Stimulated activated CD4-positive, alpha-beta T cell treated with anti-CD3 and anti-CD28 coated beads, Interleukin-15, amount 100 ng/mL, for 24 hours (primary cell): ENCODE results near the gene KLHDC7A.
A peak's percentile ranks its signal among the peaks of the same experiment; 100 is the strongest.
"Not testable (repeated sequence)": the region's sequence is repeated elsewhere in the genome, so short reads cannot be mapped to it uniquely, and the experiment has no call there.

Source experiments
- DNase-seq: peaks from one replicate; pipeline ENCODE4 v3.0.0-alpha.2; 2020

The KLHDC7A gene

DNA sequence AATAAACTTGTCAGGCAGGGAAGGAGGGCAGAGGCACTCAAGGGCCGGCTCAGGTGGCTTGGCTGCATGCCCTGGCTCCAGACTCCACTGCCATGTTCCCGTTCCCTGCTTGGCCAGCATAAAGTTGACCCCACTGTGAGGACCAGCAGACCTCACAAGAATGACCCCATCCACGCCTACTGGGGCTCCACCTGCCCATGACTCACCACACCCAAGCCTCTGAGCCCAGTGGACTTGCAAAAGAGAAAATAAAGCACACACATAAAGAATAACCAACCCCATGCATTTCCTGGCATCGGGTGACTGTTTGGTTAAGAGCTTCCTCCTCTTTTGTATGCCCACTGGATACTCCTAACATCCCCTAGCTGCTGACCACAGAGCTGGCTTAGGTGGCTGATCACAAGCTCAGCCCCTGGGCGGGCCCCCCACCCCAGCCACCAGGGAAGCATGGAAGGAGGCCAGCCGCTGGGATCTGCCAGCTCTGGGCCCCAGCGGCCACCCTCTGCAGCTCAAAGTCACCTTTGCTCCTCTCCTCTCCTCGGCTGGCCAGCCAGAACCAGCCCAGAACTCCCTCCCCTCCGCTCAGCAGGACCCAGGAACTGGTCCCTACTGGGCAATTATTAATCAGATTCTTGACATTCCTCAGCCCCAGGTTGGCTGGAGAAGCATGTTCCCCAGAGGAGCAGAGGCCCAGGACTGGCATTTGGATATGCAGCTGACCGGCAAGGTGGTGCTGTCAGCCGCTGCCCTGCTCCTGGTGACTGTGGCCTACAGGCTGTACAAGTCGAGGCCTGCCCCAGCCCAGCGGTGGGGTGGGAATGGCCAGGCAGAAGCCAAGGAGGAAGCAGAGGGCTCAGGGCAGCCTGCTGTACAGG, at the start of gene KLHDC7A:
TSS of gene KLHDC7A (plus strand) at position 616 of the 875 bp plus-strand sequence. CDS start at position 668, 52 bp downstream.
- no peak for DNase-seq

DNA sequence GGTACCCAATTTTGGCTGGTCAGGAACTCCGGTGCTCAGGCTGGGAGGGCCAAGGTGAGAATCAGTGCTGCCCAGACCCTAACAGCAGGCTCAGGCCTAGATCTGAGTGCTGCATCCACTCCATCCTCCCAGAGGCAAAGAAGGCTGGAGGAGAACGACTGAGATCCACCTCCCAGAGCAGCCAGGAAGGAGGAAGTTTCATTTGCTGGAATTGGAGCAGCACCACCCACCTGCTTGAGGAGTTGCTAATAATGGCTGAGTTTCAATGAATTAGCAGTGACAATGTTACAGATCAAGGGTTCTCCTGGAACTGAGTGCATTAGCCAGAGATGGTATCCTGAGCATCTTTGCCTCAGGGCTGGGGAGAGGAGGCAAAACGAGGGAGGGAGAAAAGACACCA, 46.7 kb upstream of the KLHDC7A start:
- DNase-seq: no peak

DNA sequence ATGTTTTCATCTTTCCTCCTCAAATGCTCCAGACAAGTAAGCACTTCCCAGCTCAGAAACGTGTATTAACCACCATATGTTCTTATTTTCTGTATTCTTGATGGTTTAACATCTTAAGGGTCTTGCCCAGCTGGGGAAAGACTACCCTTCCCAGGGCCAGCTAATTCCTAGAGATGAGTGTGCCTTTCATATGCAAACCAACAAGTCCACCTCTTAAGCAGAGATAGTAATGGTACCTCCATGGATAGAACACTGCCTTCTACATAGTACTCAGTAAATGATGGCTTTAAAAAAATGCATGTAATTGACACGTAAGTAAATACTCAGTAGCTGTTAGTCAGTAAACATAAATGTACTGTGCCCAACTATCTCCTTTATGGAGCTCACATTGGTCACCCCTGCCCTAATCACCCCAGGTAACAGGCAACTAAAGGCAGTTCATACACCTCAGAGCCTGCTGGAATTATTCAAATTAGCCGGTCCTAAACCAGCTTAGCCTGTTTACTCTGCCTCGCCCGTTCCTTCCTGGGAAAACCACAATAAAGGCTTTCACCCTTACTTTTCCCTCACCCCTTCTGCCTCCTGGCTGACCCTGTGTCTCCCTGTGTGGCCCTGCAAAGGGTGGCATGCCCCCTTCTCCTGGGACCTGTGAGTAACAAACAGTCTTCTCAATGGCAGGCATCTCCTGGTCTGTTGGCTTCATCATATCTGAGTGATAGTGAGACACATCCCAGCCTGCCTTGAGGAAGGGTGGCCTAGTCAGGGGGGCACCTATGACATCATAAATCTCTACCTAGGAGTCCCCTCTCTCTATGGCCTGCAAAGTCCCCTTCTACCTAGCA, 40.1 kb upstream of the KLHDC7A start:
- no peak for DNase-seq

DNA sequence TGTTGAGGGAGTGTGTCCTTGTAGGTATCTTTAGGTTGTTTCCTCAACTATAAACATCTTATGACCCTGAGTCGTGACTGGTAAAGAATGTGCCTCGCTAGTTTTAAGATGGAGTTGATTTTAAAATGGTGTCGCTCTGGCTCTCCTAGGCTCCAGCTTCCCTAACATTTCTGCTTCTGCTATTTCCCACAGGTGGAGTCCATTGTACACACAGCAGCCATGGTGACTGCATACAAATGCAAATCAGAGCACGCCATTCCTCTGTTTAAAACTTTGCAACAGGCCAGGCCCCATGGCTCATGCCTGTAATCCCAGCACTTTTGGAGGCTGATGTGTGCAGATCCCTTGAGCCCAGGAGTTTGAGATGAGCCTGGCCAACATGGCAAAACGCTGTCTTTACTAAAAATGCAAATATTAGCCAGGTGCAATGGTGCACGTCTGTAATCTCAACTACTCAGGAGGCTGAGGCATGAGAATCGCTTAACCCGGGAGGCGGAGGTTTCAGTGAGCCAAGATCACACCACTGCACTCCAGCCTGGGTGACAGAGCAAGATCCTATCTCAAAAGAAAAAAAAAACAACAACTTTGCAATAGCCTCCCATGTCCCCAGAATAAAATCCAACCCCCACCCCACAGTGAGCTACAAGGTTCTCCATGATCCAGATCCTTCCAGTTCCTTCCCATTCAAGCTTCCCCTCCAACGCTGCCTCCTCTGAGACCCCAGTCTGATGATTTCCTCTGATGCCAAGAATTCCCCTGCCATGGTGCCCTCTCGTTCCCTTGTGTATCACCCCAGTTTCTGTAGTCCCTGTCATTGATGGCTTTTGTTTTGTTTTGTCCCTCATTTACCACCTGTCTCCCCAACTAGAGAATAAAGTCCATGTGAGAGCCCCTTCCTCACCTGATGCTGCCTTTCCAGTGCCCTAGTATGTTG, 36.9 kb upstream of the KLHDC7A start:
- no peak for DNase-seq

DNA sequence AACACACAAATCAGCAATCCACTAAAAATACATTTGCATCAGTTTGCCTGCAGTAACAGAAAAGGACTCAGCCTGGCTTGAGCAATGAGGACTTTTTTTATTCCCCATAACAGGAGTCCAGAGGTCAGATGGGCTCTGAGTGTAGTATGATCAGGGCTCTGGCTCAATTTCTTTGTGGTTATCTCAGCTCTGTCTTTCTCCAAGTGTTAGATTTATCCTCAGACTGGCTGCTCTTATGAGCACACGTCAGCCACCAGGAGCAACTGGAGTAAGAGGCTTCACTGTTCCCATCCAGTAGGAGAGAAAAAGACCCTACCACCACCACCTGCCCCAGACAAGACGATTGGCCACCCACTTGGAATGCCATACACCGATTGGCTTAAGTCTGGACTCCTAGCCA, 36.2 kb upstream of the KLHDC7A start:
- DNase-seq: no peak

DNA sequence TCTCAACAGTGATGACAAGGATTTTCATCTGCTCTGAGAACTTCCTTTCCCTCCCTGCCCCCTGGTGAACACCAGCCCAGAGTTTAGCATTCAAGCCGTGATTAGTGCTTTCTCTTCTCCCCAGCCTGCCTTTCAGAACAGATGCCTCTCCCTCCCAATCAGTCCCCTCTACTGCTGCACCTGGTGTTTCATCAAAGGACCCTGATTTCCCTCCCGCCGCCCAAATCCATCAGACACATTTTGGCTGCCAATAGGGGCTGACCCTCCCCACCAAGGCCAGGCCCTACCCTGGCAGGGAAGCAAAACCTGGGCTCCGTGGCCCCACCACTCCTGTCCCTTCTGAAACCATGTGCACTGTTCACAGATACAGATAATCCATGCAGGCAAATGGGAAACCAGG, 34.0 kb upstream of the KLHDC7A start:
- no peak for DNase-seq

DNA sequence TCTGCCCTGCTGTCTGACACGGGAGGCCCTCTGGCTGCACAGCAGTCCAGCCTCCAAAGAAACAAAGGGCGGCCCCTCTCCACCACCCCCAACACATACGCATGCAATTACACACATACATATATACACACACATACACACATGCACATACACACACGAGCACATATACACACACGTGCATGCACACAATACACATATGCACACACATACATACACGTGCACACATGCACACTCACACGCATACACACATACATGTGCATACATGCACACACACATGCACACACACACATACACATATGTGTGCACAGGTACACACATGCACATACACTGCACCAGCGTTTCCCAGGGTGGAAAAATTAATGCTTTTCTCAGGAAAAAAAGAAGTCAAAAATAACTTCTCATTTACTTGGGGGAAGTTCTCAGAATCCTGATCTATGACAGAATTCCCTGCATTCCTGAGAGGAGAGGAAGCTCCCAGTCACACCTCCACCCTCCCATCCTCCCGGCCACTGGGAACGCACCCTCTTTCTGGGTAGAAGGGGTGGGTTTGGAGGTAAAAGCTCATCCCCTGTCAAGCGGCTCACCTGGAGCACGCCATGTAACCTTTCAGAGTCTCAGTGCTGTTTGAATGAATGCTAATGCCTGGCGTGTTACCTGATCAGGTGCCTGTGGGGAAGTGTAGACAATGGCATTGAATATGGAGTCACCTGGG, 33.1 kb upstream of the KLHDC7A start:
- DNase-seq: no peak

DNA sequence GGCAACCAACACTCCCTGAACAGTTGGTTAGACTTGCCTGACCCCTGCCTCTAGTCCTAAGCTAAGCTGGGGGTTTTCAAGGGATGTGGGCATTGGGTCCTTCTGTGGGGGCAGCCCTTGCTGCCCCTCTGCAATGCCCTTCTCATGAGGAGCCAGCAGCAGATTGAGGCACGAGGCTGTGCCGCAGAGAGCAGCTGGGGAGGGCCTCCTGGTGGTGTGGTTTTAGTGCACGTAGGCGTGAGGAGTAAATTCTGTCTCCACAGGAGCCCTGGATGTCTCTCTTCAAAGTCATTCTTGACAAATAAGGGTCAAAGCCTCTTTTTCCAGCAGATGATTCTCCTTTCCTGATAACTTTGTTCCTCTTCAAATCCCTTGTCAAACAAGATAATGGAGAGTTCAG, 31.8 kb upstream of the KLHDC7A start:
- DNase-seq: no peak

DNA sequence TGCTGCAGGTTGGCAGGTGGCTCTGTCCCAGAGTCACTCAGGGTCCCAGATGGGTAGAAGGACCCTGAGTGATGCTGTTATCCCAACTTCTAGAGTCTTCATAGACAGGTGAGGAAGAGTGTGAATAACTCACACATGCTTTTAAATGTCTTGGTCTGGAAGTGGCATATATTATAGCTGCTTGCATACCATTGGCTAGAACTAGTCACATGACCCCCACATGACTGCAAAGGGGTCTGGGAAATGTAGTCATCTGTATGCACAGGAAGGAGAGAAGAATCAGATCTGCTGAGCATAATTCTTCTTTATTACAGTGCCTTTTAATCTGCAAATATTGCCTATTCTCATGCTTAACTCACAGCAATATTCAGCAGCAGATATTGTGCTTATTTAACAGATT, 28.2 kb upstream of the KLHDC7A start:
- DNase-seq: peak; percentile 4

DNA sequence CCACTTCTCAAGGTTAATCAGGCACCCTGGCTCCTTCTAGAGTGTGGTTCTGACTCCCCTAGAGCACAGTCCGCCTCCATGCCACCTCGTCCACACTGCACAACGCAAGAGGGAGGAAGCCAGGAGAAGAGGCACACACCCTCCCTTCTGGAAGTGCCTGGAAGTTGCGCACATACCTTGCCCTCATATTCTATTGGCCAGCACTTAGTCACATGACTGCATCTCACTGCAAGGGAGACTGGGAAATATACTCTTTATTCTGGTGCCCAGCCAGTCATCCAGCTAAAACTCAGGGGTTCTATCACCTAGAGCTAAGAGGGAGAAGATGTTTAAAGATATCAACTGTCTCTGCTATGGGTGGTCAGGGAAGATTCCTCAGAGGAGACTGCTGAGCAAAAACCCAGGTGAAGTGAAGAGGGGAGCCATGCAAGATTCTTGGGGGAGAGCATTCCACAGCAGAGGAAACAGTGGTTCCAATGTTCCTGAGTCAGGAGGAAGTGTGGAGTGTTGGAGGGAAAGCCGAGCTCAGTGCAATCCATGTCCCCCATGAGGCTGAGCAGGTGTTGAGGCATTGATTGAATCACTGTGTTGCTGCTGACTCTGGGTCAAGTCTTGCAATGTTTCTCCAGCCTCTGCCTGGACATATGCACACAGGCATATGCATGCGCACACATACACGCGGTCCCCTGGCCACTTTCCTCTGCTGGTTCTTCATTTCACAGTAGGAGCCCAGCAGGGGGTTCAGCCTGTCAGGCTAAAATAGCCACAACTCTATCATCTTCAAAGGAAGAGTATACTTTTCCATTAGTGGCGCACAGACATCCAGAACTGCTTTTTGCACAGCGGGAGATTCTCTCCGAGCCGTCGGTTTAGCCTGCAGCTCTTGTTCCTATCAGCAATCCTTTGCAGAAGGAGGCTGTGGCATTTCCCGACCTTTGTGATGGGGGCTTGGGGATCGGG, 22.3 kb upstream of the KLHDC7A start:
- no peak for DNase-seq

DNA sequence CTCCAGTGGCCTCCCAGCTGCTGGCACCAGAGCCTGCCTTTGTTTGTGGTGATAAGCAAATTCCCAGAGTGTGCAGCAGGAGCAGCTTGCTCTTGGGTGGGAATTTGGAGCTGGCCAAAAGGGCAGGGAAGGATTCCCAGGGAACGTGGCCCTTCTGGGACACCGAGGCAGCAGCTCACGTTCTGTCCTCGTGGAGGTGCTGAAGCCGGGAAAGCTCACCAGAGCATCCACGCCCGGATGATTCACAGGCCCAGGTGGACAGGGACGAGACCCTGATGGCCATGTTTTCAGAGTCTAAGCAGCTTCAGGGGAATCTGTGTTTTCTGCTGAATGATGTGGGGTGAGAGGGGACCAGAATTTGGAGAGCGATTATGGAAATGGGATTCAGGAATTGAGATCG, 19.1 kb upstream of the KLHDC7A start:
- DNase-seq: no peak

DNA sequence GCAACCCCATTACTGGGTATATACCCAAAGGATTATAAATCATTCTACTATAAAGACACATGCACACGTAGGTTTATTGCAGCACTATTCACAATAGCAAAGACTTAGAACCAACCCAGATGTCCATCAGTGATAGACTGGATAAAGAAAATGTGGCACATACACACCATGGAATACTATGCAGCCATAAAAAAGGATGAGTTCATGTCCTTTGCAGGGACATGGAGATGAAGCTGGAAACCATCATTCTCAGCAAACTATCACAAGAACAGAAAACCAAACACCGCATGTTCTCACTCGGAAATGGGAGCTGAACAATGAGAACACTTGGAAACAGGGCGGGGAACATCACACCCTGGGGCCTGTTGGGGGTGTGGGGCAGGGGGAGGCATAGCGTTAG, 18.2 kb upstream of the KLHDC7A start:
- not testable (repeated sequence) for DNase-seq

DNA sequence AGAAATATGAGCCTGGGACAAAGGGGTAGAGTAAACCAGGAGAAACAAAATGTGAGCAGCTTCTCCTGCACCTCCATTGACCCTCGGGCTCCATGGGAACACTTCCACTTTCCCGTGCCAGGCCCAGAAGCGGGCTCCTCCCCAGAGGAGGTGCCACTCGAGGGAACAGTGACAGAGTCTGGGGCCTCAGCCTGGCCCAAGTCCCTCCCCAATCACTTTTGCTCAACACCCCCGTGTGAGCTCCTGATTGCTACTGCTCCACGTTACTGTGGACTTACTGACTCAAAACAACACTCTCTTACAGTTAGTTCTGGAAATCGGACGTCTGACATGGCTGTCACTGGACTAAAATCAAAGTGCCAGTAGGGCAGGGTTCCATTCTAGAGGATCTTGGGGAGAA, 17.7 kb upstream of the KLHDC7A start:
- DNase-seq: no peak

DNA sequence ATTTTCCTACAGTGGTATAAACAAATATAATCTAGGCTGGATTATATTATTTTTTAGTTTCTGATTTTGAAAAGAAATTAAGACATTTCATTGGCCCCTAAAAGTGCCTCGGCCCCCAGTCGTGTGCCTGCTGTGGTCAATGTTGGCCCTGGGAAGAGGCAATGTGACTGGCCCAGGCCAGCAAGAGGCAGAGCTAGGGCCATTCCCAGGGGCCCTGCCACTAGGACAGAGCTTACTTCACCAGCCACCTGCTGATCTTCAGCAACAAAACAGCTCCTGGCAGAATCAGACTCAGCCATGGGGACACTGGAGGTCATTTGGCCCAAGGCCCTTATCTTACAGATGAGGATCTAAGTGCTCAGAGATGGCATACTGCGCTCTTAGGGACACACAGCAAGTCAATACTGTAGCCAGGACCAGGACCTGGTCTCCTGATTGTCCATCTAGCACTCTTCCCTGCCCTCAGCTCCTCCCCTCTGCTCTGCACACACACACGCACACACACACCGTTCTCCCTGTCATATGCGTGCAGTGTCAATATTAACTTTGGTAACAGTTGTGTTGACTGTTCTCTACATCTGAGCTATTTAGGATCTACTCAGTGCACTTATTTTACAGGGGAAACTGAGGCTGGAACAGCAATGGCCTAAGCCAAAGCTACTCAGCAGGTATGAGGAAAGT, 16.6 kb upstream of the KLHDC7A start:
- no peak for DNase-seq

DNA sequence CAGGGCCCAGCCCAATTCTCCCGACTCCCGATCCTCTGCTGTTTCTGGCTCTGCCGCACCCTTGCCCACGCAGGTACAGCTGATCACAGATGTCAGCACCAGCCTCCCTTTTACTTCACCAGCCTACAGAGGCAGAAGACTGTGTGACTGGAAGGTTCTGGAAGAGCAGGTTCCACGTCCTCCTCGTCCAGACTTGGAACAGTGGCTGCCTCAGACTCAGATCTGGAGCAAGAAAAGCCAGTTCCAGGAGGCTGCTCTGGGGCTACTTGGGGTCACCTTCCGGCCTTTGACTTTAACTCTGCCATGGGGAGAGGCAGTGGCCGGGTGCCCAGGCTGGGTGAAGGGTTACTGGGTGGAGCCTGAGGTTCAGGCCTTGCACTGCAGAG, 16.1 kb upstream of the KLHDC7A start:
- no peak for DNase-seq

DNA sequence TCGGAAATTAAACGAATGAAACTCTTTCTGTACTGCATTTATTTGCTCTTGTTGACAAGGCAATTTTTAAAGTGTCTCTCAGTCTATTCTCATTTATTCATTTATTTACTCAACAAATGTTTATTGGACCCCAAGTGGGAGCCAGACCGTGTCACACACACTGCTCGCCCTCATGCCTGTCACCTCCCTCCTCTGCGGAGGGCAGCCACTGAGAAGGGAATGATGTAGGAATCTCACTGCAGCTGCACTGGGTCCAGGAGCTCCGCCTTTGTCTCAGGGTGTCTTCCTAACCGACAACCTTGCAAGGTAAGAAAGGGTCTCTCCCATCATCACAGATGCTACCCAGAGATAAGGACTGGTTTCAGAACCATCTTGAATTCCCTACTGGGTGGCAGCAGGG, 14.1 kb upstream of the KLHDC7A start:
- DNase-seq: no peak

DNA sequence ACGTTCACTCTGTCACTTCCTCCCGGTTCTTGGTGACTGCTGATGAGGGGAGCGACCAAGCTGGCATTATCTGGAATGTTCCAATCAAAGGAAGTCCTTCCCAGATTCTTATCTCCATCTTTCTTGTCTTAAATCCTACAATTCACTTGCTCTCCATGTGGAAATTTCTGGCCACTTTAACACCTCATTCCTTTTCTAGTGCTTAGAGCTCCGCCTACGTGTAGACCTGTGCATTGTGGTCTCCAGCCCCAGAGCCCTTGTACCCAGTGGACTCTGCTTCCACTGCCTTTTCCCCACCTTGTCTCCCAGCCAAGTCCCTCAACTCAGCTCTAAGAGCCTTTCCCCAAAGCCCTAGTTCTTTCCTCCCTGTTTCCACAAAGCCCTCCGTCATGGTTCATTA, 12.2 kb upstream of the KLHDC7A start:
- DNase-seq: no peak

DNA sequence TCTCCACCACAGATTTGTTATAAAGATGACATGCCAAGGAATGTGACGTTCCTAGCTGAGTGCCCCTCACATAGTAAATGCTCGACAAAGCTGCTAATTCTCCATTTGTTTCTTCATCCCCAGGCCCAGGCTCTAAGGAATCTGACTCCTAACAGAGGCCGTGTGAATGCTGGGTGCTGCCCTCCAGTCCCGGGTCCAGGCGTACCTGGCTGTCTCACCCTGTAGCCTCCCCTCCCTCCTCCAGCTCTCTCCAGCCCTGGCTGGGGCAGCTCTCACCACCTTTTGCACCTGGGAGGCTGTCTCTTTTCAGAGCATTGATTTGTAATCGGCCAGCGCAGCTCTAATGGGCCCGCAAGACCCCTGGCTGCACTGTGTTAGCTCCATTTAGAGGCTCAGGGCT, 11.2 kb upstream of the KLHDC7A start:
- no peak for DNase-seq

DNA sequence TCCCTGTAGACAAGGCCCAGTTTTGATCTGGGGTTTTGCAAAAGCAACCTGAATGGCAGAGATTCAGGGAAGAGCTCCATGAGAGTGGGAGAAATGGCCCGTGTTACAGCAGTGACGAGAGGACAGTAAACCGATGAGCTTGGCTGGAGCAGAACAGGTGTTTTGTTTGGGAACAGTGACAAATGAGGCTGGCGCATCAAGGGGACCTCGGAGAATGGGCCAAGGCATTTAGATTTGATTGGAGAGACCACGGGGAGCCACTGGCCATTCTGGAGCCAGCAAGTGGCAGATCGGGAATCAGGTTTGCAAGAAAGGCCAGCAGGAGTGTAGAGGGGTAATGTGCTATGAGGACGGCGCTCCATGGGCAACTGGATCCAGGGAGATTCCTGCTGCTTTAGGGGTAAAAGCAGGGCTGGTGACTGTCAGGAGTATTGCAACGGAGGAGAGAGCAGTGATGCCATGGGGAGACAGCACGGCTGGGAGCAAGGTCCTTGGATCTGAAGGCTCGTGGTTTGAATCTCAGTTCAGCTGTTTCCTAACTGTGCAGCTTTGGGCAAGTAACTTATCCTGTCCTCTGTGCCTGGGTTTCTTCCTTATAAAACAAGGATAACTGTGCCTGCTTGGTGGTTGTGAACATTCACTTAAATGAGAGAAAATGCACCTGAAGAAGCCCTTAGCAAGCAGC, 9.9 kb upstream of the KLHDC7A start:
- DNase-seq: no peak
